ENCODE measurements around the gene WNT7A.
"Not testable (repeated sequence)": the region's sequence is repeated elsewhere in the genome, so short reads cannot be mapped to it uniquely, and the experiment has no call there.

WNT7A gene

GRCh38 chr3:13879946-13880810, at the start of gene WNT7A:
Gene WNT7A, minus strand, starts transcription at chr3:13880071. Its CDS starts 255 bp downstream, at chr3:13879816.
- no peak for DNase-seq

- not testable (repeated sequence) for DNase-seq
Measured at GRCh38 chr3:13928741-13929140, 48.9 kb upstream of the WNT7A start.

- DNase-seq, result no peak
Measured at GRCh38 chr3:13927295-13927694, 47.4 kb upstream of the WNT7A start.

- no peak for DNase-seq
Measured at GRCh38 chr3:13916375-13916774, 36.5 kb upstream of the WNT7A start.

- no peak for DNase-seq
Measured at GRCh38 chr3:13902648-13903238, 22.9 kb upstream of the WNT7A start.

- DNase-seq, result no peak
Measured at GRCh38 chr3:13901935-13902584, 22.2 kb upstream of the WNT7A start.

GRCh38 chr3:13898346-13898745, 18.5 kb upstream of the WNT7A start:
- no peak for DNase-seq

GRCh38 chr3:13896473-13897154, 16.7 kb upstream of the WNT7A start:
- no peak for DNase-seq

- DNase-seq, result no peak
Measured at GRCh38 chr3:13895155-13896105, 15.6 kb upstream of the WNT7A start.

- no peak for DNase-seq
Measured at GRCh38 chr3:13894807-13895154, 14.9 kb upstream of the WNT7A start.

GRCh38 chr3:13894096-13894806, 14.4 kb upstream of the WNT7A start:
- no peak for DNase-seq

GRCh38 chr3:13892304-13892703, 12.4 kb upstream of the WNT7A start:
- DNase-seq, result no peak

GRCh38 chr3:13891492-13892073, 11.7 kb upstream of the WNT7A start:
- DNase-seq, result no peak

GRCh38 chr3:13891017-13891392, 11.1 kb upstream of the WNT7A start:
- DNase-seq, result no peak

- no peak for DNase-seq
Measured at GRCh38 chr3:13890377-13891016, 10.6 kb upstream of the WNT7A start.

- no peak for DNase-seq
Measured at GRCh38 chr3:13888576-13888975, 8.7 kb upstream of the WNT7A start.

- no peak for DNase-seq
Measured at GRCh38 chr3:13887495-13888300, 7.8 kb upstream of the WNT7A start.

GRCh38 chr3:13886593-13887129, 6.8 kb upstream of the WNT7A start:
- no peak for DNase-seq

GRCh38 chr3:13885704-13886010, 5.8 kb upstream of the WNT7A start:
- no peak for DNase-seq

Data from NCI-H187 treated with DMSO at 0.1 percent for 48 hours (cell line).